Type B pancreatic cell (in vitro differentiated cells): ENCODE measurements around the gene VAPB. TPM values are rescaled to one million over a fixed set of nuclear protein-coding genes. Genes with fewer than 3 reads are reported as not detected.

Experiments used
- DNase-seq: peaks from one replicate; pipeline ENCODE4 v3.0.0; 2021; ENCODE audit warnings: mixed read lengths; ENCODE audit not compliant: unreplicated experiment; ENCODE audit errors: extremely low spot score
- H3K27ac Mint-ChIP-seq: 2 replicates; pipeline ENCODE4 v1.8.0; 2021; ENCODE audit warnings: mild to moderate bottlenecking, mixed read lengths
- H3K27me3 Mint-ChIP-seq: 2 replicates; pipeline ENCODE4 v1.8.0; 2021; ENCODE audit warnings: mixed read lengths
- H3K36me3 Mint-ChIP-seq: 2 replicates; pipeline ENCODE4 v1.8.0; 2021; ENCODE audit warnings: mixed read lengths
- H3K4me1 Mint-ChIP-seq: one replicate; pipeline ENCODE4 v1.8.0; 2021; ENCODE audit warnings: mixed read lengths; ENCODE audit not compliant: unreplicated experiment
- H3K4me3 Mint-ChIP-seq: 2 replicates; pipeline ENCODE4 v1.8.0; 2021; ENCODE audit warnings: mild to moderate bottlenecking, mixed read lengths
- H3K9me3 Mint-ChIP-seq: 2 replicates; pipeline ENCODE4 v1.8.0; 2021; ENCODE audit warnings: mixed read lengths
- total RNA-seq: library from RNA; stranded (reverse); gene quantifications from 2 replicates; pipeline ENCODE4 v1.2.1, GENCODE V29; 2021; ENCODE audit warnings: low replicate concordance
- TF ChIP-seq, protein P1 (sequence below): fragments of 200-600 bp; sonication (generic); conservative IDR thresholded peaks from 2 replicates; pipeline ENCODE4 v1.5.0; 2021; ENCODE audit warnings: antibody characterized with exemption, mild to moderate bottlenecking

The VAPB gene
- total RNA-seq, 1 donor from 2014 or later, result 58.9 TPM

DNA sequence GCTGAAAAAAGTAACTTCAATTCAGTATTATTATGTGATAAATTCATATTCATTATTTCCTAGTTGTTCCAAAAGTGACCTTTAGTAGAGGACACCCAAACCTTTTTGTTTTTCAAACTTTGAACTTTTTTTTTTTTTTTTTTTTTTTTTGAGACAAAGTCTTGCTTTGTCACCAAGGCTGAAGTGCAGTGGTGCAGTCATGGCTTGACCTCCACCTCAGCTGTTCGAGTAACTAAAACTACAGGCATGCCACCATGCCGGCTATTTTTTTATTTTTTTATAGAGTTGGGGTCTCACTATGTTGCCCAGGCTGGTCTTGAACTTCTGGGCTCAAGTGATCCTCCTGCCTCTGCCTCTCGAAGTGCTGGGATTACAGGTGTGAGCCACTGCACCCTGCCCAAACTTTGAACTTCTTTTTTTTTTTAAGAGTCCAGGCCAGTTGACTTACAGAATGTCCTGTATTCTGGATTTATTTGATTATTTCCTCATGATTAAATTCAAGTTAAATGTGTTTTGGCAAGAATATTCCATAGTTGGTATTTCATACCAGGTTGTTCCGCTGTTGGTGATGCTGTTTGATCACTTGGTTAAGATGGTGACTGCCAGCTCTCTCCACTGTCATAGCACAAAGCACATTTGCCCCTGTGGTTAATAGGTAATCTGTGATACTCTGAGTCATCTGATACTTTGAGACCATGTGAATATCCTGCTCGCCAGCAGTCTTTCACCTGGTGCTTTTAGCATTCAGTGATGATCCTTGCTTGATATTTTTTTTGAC is 48.0 kb downstream of the VAPB start:
- Mint-ChIP-seq H3K4me1 (peaks cover 5% of the 10 kb centered on the region), H3K27me3 (no peaks in the 10 kb centered on the region), H3K36me3 (peaks cover 34% of the 10 kb centered on the region), H3K27ac (no peak overlapping the region), H3K9me3 (no peaks in the 10 kb centered on the region), H3K4me3 (no peak overlapping the region)
- no peak for DNase-seq
- TF ChIP-seq, protein P1, sequence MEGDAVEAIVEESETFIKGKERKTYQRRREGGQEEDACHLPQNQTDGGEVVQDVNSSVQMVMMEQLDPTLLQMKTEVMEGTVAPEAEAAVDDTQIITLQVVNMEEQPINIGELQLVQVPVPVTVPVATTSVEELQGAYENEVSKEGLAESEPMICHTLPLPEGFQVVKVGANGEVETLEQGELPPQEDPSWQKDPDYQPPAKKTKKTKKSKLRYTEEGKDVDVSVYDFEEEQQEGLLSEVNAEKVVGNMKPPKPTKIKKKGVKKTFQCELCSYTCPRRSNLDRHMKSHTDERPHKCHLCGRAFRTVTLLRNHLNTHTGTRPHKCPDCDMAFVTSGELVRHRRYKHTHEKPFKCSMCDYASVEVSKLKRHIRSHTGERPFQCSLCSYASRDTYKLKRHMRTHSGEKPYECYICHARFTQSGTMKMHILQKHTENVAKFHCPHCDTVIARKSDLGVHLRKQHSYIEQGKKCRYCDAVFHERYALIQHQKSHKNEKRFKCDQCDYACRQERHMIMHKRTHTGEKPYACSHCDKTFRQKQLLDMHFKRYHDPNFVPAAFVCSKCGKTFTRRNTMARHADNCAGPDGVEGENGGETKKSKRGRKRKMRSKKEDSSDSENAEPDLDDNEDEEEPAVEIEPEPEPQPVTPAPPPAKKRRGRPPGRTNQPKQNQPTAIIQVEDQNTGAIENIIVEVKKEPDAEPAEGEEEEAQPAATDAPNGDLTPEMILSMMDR, result no peak

DNA sequence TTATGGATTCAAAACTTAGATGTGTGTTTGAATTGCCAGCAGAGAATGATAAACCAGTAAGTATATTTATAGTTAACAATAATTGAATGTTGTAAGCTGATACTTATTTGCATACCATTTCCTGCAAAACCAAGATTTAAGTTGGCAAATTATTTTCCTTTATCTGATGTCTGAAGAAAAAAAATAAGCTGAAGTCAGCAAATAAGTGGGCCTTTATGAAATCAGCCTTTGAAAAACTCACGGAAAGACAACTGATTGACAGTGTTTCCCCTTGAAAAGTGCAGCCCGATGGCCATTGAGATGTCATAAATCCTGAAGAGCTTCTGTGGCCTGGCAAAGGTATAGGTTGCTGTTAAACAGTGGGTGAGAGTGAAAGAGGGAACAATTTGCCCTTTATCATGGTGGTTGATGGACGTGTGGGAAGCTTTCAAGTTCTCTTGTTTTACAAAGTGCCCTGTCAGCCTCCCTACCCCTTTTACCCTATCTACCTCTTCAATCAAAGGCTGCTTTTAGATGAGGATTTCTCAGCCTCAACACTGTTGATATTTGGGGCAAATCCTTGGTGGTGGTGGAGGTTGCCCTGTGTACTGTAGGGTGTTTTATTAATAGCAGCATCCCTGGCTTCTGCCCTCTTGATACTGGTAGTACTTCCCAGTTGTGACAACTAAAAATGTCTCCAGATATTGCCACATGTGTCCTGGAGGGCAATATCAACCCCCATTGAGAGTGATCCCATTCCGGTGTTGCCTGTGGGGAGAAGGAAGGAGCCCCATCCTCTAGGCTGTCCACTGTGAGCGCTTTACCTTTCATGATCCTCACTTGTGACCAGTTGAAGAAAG is 50.2 kb downstream of the VAPB start:
- Mint-ChIP-seq H3K27me3 (no peaks in the 10 kb centered on the region), H3K27ac (no peak overlapping the region), H3K4me3 (no peak overlapping the region), H3K36me3 (peaks cover 36% of the 10 kb centered on the region), H3K4me1 (no peaks in the 10 kb centered on the region), H3K9me3 (no peaks in the 10 kb centered on the region)
- DNase-seq, result no peak
- TF ChIP-seq, protein P1, result no peak

DNA sequence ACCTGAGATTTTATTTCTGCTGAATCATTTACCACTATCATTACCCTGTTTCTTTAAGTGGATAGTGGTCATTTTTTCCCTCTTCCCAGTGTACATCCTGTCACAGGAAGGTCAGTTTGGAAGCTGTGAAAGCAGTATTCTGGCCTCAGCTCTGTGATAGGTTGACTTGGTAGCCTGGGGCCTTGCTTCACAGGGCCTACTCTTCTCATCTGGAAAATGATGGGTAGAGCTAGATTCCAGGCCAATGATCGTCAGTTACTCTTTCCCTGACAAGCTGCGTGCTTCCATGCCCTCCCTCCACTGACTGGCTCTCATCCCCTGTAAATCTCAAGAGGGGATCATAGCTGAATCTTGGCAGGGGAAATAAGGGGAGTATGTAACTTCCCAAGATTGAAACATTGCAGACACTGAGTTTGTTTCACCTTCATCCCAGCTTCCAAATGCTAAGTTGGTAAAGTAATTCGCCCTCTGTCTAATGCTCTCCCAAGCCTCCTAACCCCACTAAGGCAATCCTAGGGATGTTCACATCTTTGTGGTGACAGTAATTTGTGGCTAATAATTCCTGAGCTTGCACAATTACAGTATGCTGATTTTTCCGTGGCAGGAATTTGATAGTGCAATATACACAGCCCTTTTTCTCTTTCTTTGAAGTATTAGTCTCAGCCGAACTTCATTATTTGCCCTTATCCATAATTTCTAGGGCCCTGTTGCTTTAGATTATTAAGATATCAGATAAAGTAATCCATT is 51.2 kb downstream of the VAPB start:
- Mint-ChIP-seq H3K27me3 (no peaks in the 10 kb centered on the region), H3K4me3 (no peak overlapping the region), H3K4me1 (no peaks in the 10 kb centered on the region), H3K27ac (no peak overlapping the region), H3K36me3 (peaks cover 44% of the 10 kb centered on the region), H3K9me3 (no peaks in the 10 kb centered on the region)
- TF ChIP-seq, protein P1, result no peak
- no peak for DNase-seq

DNA sequence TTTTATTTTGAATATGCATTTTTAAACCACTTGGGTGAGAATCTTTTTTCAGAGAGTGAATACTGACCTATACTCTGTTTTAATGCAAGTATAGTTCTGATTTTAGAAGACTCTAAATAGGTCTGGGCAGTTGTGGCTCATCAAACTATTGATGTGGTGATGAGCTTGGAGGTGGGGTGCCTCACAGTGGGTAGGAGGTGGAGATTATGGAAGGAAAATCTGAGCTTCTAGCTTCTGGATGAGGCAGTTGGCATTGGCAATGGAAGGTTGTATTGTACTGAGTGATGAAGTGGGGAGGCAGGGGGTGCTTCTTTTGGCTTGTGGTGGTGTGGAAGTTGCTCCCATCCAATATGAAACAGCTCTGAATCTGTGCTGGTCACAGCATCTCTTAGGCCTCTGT is 52.7 kb downstream of the VAPB start:
- no peak overlapping the region for H3K27ac Mint-ChIP-seq
- no peak for DNase-seq
- peaks cover 39% of the 10 kb centered on the region for H3K36me3 Mint-ChIP-seq
- no peak overlapping the region for H3K4me3 Mint-ChIP-seq
- no peaks in the 10 kb centered on the region for H3K27me3 Mint-ChIP-seq
- TF ChIP-seq, protein P1, result no peak
- no peaks in the 10 kb centered on the region for H3K9me3 Mint-ChIP-seq
- H3K4me1 Mint-ChIP-seq, result no peaks in the 10 kb centered on the region

DNA sequence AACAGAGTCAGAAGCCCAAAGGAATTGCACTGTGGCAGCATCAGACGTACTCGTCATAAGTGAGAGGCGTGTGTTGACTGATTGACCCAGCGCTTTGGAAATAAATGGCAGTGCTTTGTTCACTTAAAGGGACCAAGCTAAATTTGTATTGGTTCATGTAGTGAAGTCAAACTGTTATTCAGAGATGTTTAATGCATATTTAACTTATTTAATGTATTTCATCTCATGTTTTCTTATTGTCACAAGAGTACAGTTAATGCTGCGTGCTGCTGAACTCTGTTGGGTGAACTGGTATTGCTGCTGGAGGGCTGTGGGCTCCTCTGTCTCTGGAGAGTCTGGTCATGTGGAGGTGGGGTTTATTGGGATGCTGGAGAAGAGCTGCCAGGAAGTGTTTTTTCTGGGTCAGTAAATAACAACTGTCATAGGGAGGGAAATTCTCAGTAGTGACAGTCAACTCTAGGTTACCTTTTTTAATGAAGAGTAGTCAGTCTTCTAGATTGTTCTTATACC is 55.8 kb downstream of the VAPB start:
- TF ChIP-seq, protein P1, result no peak
- no peak for DNase-seq
- Mint-ChIP-seq H3K4me1 (peaks cover 6% of the 10 kb centered on the region), H3K9me3 (no peaks in the 10 kb centered on the region), H3K36me3 (peaks cover 30% of the 10 kb centered on the region), H3K27ac (no peak overlapping the region), H3K4me3 (no peak overlapping the region), H3K27me3 (no peaks in the 10 kb centered on the region)
